ENCODE data around the gene ABTB2. TPM values are rescaled to one million over a fixed set of nuclear protein-coding genes. Genes with fewer than 3 reads are reported as not detected.

ABTB2 gene
- total and polyA plus RNA-seq, 10 of the 15 experiments (the other 5 are each of a cell fraction or from before 2014, with no cell fraction given): 0.13 to 2.1 (median 0.72) TPM

- TF ChIP-seq HSF1 (IDR thresholded peaks at IDR 0.05; ENCODE audit: low read depth, low read length) (no peak), EGR1 (IDR thresholded peaks at IDR 0.05; ENCODE audit: borderline replicate concordance in 1 of 2, low read depth in 2 of 2, low read length in 2 of 2) (no peak), STAT3 (IDR thresholded peaks at IDR 0.05; ENCODE audit: low read depth, low read length) (no peak), CTCF (IDR thresholded peaks at IDR 0.05 in 2 of 3, conservative IDR thresholded peaks at IDR 0.05 in 1 of 3; ENCODE audit: control insufficient read depth in 2 of 3, extremely low read depth in 1 of 3, insufficient read depth in 1 of 3, low read depth in 3 of 3, low read length in 3 of 3) (peak; percentile 89 to 99 (median 95)), IKZF1 (conservative IDR thresholded peaks at IDR 0.05) (peak; percentile 44), LARP7 (IDR thresholded peaks at IDR 0.05) (peak; percentile 45; the same call in 1 of the 2 replicates), SUZ12 (IDR thresholded peaks at IDR 0.05; ENCODE audit: unreplicated experiment) (no peak), RELB (IDR thresholded peaks at IDR 0.05; ENCODE audit: low read depth) (no peak), SMAD1 (IDR thresholded peaks at IDR 0.05; ENCODE audit: low read depth, partially characterized antibody) (no peak), EP300 (IDR thresholded peaks at IDR 0.05; ENCODE audit: borderline replicate concordance in 1 of 2, control insufficient read depth in 1 of 2, low read depth in 2 of 2, low read length in 2 of 2) (no peak), TCF3 (IDR thresholded peaks at IDR 0.05; ENCODE audit: borderline replicate concordance, insufficient read depth, low read depth, low read length) (0 out of 2 replicates have a peak, but pooled peaks have one; percentile 35), KDM1A (IDR thresholded peaks at IDR 0.05; ENCODE audit: borderline replicate concordance) (no peak), MEF2B (IDR thresholded peaks at IDR 0.05; ENCODE audit: partially characterized antibody, poor library complexity, severe bottlenecking) (no peak), ZBED1 (IDR thresholded peaks at IDR 0.05; ENCODE audit: borderline replicate concordance) (no peak), NR2C1 (IDR thresholded peaks at IDR 0.05) (no peak), SMC3 (IDR thresholded peaks at IDR 0.05; ENCODE audit: borderline replicate concordance, low read length) (peak; percentile 100), NBN (IDR thresholded peaks at IDR 0.05) (0 out of 2 replicates have a peak, but pooled peaks have one; percentile 31), BRCA1 (IDR thresholded peaks at IDR 0.05; ENCODE audit: low read depth, low read length) (no peak), GABPA (IDR thresholded peaks at IDR 0.05; ENCODE audit: low read depth) (no peak), TAF1 (IDR thresholded peaks at IDR 0.05; ENCODE audit: borderline replicate concordance, low read depth, low read length) (no peak), MEF2A (IDR thresholded peaks at IDR 0.05; ENCODE audit: insufficient read depth, low read depth, low read length) (0 out of 2 replicates have a peak, but pooled peaks have one; percentile 26), ELK1 (IDR thresholded peaks at IDR 0.05; ENCODE audit: low read depth, low read length) (0 out of 2 replicates have a peak, but pooled peaks have one; percentile 23), RAD51 (IDR thresholded peaks at IDR 0.05) (no peak), TCF12 (IDR thresholded peaks at IDR 0.05; ENCODE audit: low read depth, low read length) (0 out of 2 replicates have a peak, but pooled peaks have one; percentile 3), ZNF384 (IDR thresholded peaks at IDR 0.05; ENCODE audit: borderline replicate concordance, low read depth, low read length) (0 out of 2 replicates have a peak, but pooled peaks have one; percentile 10)
Measured at GRCh38 chr11:34174412-34175041, 183.3 kb downstream of the ABTB2 start (continued).
